ENCODE data around the gene RNF151.

DNA sequence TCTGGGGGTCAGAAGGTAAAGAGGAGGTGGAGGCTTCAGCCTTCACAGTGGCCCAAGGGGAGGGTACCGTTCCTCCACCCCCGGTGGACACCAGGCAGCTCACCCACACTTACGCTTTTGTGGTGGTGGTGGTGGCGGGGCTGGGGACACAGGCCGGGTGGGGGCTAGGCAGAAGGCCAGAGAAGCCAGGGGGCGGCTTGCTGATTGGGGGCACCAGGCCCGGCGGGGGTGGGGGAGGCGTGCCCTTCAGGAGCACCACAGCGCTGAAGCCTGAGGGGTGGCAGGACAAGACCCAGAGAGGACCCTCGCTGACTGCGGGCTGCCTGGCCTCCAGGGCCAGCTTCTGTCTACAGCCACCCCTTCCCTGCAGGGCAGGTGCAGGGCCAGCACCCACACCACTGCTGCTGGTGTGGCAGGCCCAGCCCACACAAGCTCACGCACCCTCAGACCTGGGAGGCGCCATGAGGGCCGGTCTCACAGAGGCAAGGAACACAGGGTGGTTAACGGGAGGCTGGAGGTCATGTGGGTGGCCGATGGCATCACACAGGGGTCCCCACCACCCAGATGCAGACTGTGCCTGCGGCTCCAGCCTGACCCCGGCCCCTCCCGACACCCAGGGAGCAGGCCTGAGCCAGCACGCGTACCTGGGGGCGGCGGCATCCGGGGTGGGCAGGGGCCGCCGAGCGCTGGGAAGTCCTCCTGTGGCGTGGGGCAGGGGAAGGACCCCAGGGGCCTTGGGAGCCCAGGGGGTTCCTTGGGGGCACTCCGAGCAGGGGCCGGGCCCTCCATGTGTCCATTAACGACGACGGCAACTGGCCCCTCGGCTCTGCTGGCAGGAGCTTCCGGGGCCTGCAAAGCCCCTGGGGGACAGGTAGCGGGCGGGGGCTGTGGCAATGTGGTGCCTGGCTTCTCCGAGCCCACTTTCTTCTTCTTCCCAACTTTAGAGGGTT, 32.5 kb downstream of the RNF151 start:
- TF ChIP-seq POLR2A (IDR thresholded peaks at IDR 0.05): no peak
- TF ChIP-seq, protein P1, sequence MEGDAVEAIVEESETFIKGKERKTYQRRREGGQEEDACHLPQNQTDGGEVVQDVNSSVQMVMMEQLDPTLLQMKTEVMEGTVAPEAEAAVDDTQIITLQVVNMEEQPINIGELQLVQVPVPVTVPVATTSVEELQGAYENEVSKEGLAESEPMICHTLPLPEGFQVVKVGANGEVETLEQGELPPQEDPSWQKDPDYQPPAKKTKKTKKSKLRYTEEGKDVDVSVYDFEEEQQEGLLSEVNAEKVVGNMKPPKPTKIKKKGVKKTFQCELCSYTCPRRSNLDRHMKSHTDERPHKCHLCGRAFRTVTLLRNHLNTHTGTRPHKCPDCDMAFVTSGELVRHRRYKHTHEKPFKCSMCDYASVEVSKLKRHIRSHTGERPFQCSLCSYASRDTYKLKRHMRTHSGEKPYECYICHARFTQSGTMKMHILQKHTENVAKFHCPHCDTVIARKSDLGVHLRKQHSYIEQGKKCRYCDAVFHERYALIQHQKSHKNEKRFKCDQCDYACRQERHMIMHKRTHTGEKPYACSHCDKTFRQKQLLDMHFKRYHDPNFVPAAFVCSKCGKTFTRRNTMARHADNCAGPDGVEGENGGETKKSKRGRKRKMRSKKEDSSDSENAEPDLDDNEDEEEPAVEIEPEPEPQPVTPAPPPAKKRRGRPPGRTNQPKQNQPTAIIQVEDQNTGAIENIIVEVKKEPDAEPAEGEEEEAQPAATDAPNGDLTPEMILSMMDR (IDR thresholded peaks at IDR 0.05): no peak

Data from vagina (tissue), 2 donors.